Upper lobe of right lung (tissue), 1 donor: ENCODE measurements around the gene CGB8. TPM values are rescaled to one million over a fixed set of nuclear protein-coding genes. Genes with fewer than 3 reads are reported as not detected.
"Not testable (repeated sequence)": the region's sequence is repeated elsewhere in the genome, so short reads cannot be mapped to it uniquely, and the experiment has no call there.

Experiments used
- ATAC-seq: fragments of 200-7000 bp; cut with Tn5 transposase; one replicate; pipeline ENCODE4 v1.9.1; 2020; ENCODE audit warnings: mild to moderate bottlenecking, moderate library complexity
- DNase-seq: peaks from one replicate; pipeline ENCODE4 v3.0.0-alpha.2; 2020
- H3K27ac ChIP-seq: fragments of 200-600 bp; one replicate; pipeline ENCODE4 v1.8.0; 2022
- H3K27me3 ChIP-seq: fragments of 200-600 bp; one replicate; pipeline ENCODE4 v1.8.0; 2022; ENCODE audit warnings: mild to moderate bottlenecking
- H3K36me3 ChIP-seq: fragments of 200-600 bp; one replicate; pipeline ENCODE4 v1.8.0; 2022
- H3K4me1 ChIP-seq: fragments of 200-600 bp; one replicate; pipeline ENCODE4 v1.8.0; 2022
- H3K4me3 ChIP-seq: fragments of 200-600 bp; one replicate; pipeline ENCODE4 v1.8.0; 2022; ENCODE audit warnings: mild to moderate bottlenecking
- H3K9me3 ChIP-seq: fragments of 200-600 bp; one replicate; pipeline ENCODE4 v1.8.0; 2022
- intact Hi-C: fragments of 100-400 bp; cut with DNase I; formaldehyde crosslinking; loops from one replicate; pipeline ENCODE4 v1.11.0; 2022
- total RNA-seq: library from RNA; stranded (reverse); fragmentation: NEBNext Ultra II Directional; extraction: Animal tissue kit (Norgen Biotek cat#: 25700); gene quantifications from one replicate; pipeline ENCODE4 v1.2.1, GENCODE V29; 2021
- TF ChIP-seq, protein P1 (sequence below): fragments of 200-600 bp; IDR thresholded peaks from one replicate; pipeline ENCODE4 v1.8.0; 2022; ENCODE audit warnings: antibody characterized with exemption
- donor health status: DM: no; HTN: yes; CAD: no; lungs with severe emphysema.

CGB8 gene
- total RNA-seq, 1 donor from 2014 or later, result not detected

DNA sequence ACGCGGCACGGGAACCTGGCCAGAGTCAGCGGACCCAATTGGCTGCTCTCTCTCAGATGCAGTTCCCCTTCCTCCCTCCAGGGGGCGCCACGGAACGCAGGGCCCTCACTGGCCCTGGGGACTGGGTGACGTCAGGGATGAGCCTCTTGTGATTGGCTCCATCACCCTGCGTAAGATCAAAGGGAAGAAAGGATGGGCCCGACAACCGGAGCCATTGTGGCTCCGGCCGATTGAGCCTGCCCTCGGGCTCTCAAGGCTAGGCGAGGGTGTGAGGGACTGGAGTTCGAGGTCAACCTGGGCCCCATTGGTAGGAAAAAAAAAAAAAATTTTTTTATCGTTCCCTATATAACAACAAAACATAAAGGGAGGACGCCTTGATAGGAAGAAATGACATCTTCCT lies 12.1 kb downstream of the CGB8 start, which contains the start of gene CGB1:
CGB1 (minus strand) TSS at position 81 of the 400 bp plus-strand sequence. CDS start 184 bp downstream, outside the sequence.
- H3K27me3 ChIP-seq, H3K4me1 ChIP-seq, H3K27ac ChIP-seq, intact Hi-C loops, H3K9me3 ChIP-seq, DNase-seq, H3K4me3 ChIP-seq, H3K36me3 ChIP-seq, ATAC-seq: not testable (repeated sequence)
- TF ChIP-seq, protein P1, sequence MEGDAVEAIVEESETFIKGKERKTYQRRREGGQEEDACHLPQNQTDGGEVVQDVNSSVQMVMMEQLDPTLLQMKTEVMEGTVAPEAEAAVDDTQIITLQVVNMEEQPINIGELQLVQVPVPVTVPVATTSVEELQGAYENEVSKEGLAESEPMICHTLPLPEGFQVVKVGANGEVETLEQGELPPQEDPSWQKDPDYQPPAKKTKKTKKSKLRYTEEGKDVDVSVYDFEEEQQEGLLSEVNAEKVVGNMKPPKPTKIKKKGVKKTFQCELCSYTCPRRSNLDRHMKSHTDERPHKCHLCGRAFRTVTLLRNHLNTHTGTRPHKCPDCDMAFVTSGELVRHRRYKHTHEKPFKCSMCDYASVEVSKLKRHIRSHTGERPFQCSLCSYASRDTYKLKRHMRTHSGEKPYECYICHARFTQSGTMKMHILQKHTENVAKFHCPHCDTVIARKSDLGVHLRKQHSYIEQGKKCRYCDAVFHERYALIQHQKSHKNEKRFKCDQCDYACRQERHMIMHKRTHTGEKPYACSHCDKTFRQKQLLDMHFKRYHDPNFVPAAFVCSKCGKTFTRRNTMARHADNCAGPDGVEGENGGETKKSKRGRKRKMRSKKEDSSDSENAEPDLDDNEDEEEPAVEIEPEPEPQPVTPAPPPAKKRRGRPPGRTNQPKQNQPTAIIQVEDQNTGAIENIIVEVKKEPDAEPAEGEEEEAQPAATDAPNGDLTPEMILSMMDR, result peak; percentile 38

DNA sequence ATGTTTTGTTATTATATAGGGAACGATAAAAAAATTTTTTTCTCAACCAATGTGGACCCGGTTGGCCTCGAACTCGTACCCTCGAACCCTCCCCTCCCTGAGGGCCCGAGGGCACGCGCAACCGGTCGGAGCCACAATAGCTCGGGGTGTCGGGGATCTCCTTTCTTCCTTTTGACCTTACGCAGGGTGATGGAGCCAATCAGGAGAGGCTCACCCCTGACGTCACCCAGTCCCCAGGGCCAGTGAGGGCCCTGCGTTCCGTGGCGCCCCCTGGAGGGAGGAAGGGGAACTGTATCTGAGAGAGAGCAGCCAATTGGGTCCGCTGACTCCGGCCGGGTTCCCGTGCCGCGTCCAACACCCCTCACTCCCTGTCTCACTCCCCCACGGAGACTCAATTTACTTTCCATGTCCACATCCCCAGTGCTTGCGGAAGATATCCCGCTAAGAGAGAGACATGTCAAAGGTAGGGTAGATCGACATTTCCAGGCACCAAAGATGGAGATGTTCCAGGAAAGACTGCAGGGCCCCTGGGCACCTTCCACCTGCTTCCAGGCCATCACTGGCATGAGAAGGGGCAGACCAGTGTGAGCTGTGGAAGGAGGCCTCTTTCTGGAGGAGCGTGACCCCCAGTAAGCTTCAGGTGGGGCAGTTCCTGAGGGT lies 17.1 kb downstream of the CGB8 start, which contains the start of gene CGB2:
CGB2 (plus strand) TSS at position 249 of the 660 bp plus-strand sequence; CDS start at position 455, 206 bp downstream.
- H3K4me3 ChIP-seq, H3K27ac ChIP-seq, H3K27me3 ChIP-seq, H3K4me1 ChIP-seq, H3K9me3 ChIP-seq, intact Hi-C loops, DNase-seq, H3K36me3 ChIP-seq: not testable (repeated sequence)
- TF ChIP-seq, protein P1, result peak; percentile 35
- ATAC-seq, result peak; percentile 29

DNA sequence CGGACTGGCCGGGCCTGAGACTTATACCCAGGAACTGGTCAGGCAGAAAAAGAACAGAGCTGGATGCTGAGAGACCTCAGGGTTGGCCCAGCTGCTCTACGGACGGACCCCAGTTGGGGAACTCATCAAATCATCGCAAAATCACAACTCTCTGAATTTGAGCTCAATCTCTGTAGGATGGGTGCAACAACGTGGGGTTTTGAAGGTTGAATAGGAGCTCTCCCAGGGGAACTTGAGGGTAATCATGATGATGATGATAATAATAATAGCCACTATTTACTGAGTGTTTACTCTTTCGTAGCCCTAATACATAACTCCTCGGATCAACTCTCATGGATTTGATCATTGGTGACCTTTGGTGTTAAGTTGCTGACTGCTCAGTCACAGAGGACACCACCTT lies 18.6 kb downstream of the CGB8 start:
- H3K36me3 ChIP-seq, H3K4me3 ChIP-seq, H3K27me3 ChIP-seq, DNase-seq, H3K27ac ChIP-seq, intact Hi-C loops, H3K4me1 ChIP-seq, H3K9me3 ChIP-seq, ATAC-seq: not testable (repeated sequence)

DNA sequence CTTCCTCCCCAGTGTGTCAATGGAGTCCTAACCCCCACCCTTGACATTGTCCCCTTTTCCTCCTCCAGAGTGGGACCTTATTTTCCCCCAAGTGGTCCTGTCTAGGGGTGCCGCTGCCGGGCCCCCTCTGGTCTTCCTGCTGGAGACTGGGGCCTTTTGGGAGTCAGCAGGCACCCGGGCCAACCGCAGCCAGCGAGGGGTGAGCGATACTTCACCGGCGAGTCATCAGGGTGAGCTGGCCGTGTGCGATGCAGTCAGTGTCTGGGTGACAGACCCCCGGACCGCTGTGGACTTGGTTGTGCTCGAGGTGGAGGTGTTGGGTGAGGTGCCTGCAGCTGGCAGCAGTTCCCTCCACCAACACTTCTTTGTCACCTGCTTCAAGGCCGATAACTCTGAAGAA lies 19.2 kb downstream of the CGB8 start:
- H3K4me3 ChIP-seq, intact Hi-C loops, ATAC-seq, H3K27ac ChIP-seq, H3K4me1 ChIP-seq, H3K36me3 ChIP-seq, H3K27me3 ChIP-seq, DNase-seq, H3K9me3 ChIP-seq: not testable (repeated sequence)

DNA sequence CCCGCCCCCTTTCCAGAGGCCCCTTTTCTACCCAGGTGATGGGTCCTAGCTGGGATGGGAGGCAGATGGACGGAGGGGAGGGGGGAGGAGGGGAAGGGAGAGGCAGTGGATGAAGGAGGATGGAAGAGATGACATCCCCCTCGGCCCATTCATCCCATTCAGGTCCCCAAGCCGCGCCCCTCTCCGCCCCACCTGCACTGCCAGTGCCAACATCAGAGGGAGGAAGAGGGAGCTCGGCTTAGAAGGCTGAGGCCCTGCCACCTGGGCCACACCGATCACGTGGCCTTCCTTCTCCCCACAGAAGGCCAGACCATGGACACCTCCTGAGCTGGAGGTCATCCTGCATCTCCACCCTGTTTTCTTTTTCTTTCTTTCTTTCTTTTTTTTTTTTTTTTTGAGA lies 20.2 kb downstream of the CGB8 start:
- DNase-seq, H3K27me3 ChIP-seq, H3K9me3 ChIP-seq, H3K36me3 ChIP-seq, intact Hi-C loops, H3K27ac ChIP-seq, H3K4me3 ChIP-seq, H3K4me1 ChIP-seq: not testable (repeated sequence)
- ATAC-seq, result peak; percentile 14

DNA sequence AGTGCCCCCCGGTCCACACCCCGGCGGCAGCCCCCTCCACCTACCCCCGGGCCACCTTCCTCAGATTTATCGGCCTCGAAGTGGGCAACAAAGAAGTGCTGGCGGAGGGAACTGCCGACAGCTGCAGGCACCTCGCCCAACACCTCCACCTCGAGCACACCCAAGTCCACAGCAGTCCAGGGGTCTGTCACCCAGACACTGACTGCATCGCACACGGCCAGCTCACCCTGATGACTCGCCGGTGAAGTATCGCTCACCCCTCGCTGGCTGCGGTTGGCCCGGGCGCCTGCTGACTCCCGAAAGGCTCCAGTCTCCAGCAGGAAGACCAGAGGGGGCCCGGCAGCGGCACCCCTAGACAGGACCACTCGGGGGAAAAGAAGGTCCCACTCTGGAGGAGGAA lies 23.3 kb downstream of the CGB8 start:
- H3K4me3 ChIP-seq, H3K4me1 ChIP-seq, DNase-seq, ATAC-seq, intact Hi-C loops, H3K9me3 ChIP-seq, H3K27me3 ChIP-seq, H3K27ac ChIP-seq, H3K36me3 ChIP-seq: not testable (repeated sequence)

DNA sequence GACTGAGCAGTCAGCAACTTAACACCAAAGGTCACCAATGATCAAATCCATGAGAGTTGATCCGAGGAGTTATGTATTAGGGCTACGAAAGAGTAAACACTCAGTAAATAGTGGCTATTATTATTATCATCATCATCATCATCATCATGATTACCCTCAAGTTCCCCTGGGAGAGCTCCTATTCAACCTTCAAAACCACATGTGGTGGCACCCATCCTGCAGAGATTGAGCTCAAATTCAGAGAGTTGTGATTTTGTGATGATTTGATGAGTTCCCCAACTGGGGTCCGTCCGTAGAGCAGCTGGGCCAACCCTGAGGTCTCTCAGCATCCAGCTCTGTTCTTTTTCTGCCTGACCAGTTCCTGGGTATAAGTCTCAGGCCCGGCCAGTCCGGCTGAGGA lies 23.8 kb downstream of the CGB8 start:
- DNase-seq, H3K36me3 ChIP-seq, H3K4me1 ChIP-seq, H3K4me3 ChIP-seq, ATAC-seq, H3K27ac ChIP-seq, H3K9me3 ChIP-seq, intact Hi-C loops, H3K27me3 ChIP-seq: not testable (repeated sequence)

DNA sequence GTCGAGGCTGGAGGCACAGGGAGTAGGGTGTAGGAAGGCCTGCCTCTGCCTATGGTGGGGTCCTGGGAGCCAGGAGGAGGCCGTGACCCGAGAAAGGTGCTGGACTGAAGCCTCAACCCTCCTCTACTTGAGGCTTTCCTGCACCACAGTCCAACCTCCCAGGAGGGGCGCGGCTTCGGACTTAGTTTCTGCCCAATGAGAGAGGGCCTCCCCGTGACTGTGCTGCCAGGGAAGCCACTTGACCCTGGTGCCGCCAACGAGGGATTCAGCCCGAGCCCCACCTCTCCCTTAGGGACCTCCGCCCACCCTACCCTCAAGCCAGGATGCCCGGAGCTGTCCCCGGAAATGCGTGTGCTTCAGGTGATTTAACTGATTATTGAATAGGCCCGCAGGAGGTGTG lies 24.7 kb downstream of the CGB8 start, which contains the start of gene CGB3:
CGB3 (minus strand) TSS at position 101 of the 400 bp plus-strand sequence. CDS start 362 bp downstream, outside the sequence.
- H3K27ac ChIP-seq, H3K36me3 ChIP-seq: not testable (repeated sequence)

DNA sequence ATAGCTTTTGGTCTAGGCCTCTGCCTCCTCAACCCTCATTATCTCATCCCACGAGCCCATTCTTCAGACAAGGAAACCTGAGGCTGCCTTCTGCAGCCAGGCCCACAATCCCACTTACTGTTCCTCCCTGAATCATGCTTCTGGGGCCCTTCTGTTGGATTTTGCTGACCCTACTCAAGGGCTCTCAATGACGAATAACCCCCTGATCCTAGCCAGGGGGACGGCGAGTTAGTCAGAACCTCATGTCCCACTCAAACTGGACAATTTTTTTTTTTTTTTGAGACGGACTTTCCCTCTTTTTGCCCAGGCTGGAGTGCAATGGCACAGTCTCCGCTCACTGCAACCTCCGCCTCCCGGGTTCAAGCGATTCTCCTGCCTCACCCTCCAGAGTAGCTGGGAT lies 26.8 kb downstream of the CGB8 start:
- ATAC-seq, result no peak
- intact Hi-C loops, result no loop called here

More for the DNA sequence above, 24.7 kb downstream of the CGB8 start, which contains the start of gene CGB3:
- ATAC-seq, H3K27me3 ChIP-seq, H3K9me3 ChIP-seq, H3K4me3 ChIP-seq, H3K4me1 ChIP-seq, DNase-seq, intact Hi-C loops: not testable (repeated sequence)

More for the DNA sequence above, 26.8 kb downstream of the CGB8 start:
- H3K36me3 ChIP-seq, result no peaks in the 10 kb centered on the region
- H3K9me3 ChIP-seq, result no peaks in the 10 kb centered on the region
- no peak overlapping the region for H3K27ac ChIP-seq
- no peaks in the 10 kb centered on the region for H3K27me3 ChIP-seq
- DNase-seq, result no peak
- TF ChIP-seq, protein P1, result no peak
- peaks cover 26% of the 10 kb centered on the region for H3K4me1 ChIP-seq
- H3K4me3 ChIP-seq, result no peak overlapping the region
